GM23338 (cell line): ENCODE data around the gene BMX. TPM values are rescaled to one million over a fixed set of nuclear protein-coding genes. Genes with fewer than 3 reads are reported as not detected.

Experiments used
- ATAC-seq: fragments of 200-7000 bp; cut with Tn5 transposase; 3 replicates; pipeline ENCODE4 v1.9.1; 2020
- DNase-seq: peaks from one replicate; pipeline ENCODE4 v3.0.0-alpha.2; 2015; ENCODE audit warnings: low spot score
- H2AFZ ChIP-seq: fragments of 200-600 bp; sonication (generic); 2 replicates; pipeline ENCODE4 v1.8.0; 2016; ENCODE audit warnings: antibody characterized with exemption, mild to moderate bottlenecking, moderate library complexity
- H3F3A ChIP-seq: fragments of 200-600 bp; sonication (generic); replicated peaks from 2 replicates; pipeline ENCODE4 v1.8.0; 2017; ENCODE audit warnings: antibody characterized with exemption, mixed run types, low read depth
- H3K27ac ChIP-seq: fragments of 200-600 bp; sonication (generic); 2 replicates; pipeline ENCODE4 v1.6.1; 2016; ENCODE audit warnings: low read depth
- H3K27me3 ChIP-seq: fragments of 200-600 bp; sonication (generic); 2 replicates; pipeline ENCODE4 v1.8.0; 2016; ENCODE audit warnings: mild to moderate bottlenecking, mixed run types, moderate library complexity; ENCODE audit not compliant: insufficient read depth
- H3K36me3 ChIP-seq: fragments of 200-600 bp; sonication (generic); 2 replicates; pipeline ENCODE4 v1.8.0; 2016; ENCODE audit warnings: mild to moderate bottlenecking; ENCODE audit not compliant: insufficient read depth
- H3K4me1 ChIP-seq: fragments of 200-600 bp; sonication (generic); 2 replicates; pipeline ENCODE4 v1.8.0; 2016; ENCODE audit warnings: mild to moderate bottlenecking, moderate library complexity; ENCODE audit not compliant: insufficient read depth
- H3K4me2 ChIP-seq: fragments of 200-600 bp; sonication (generic); 2 replicates; pipeline ENCODE4 v1.7.1; 2017; ENCODE audit warnings: mixed run types
- H3K4me3 ChIP-seq: fragments of 200-600 bp; sonication (generic); 2 replicates; pipeline ENCODE4 v1.6.1; 2016; ENCODE audit warnings: mixed run types
- H3K79me2 ChIP-seq: fragments of 200-600 bp; sonication (generic); replicated peaks from 2 replicates; pipeline ENCODE4 v1.8.0; 2017; ENCODE audit warnings: mild to moderate bottlenecking; ENCODE audit not compliant: insufficient read depth
- H3K9me2 ChIP-seq: fragments of 200-600 bp; sonication (generic); 2 replicates; pipeline ENCODE4 v1.8.0; 2017; ENCODE audit not compliant: insufficient read depth
- H4K20me1 ChIP-seq: fragments of 200-600 bp; sonication (generic); replicated peaks from 2 replicates; pipeline ENCODE4 v1.8.0; 2017; ENCODE audit warnings: mild to moderate bottlenecking; ENCODE audit not compliant: insufficient read depth
- H3K27ac Mint-ChIP-seq: 2 replicates; pipeline ENCODE4 v1.8.0; 2020; ENCODE audit warnings: inconsistent platforms, mild to moderate bottlenecking, moderate library complexity, mixed read lengths
- H3K27me3 Mint-ChIP-seq: 3 replicates; pipeline ENCODE4 v1.8.0; 2022; ENCODE audit warnings: low read depth, mild to moderate bottlenecking, moderate library complexity, mixed read lengths, inconsistent platforms; ENCODE audit not compliant: insufficient read depth, poor library complexity
- H3K36me3 Mint-ChIP-seq: 3 replicates; pipeline ENCODE4 v1.8.0; 2021; ENCODE audit warnings: low read depth, mild to moderate bottlenecking, inconsistent platforms, moderate library complexity, mixed read lengths
- H3K4me1 Mint-ChIP-seq: 3 replicates; pipeline ENCODE4 v1.8.0; 2020; ENCODE audit warnings: mild to moderate bottlenecking, inconsistent platforms, mixed read lengths
- H3K4me3 Mint-ChIP-seq: 3 replicates; pipeline ENCODE4 v1.8.0; 2021; ENCODE audit warnings: moderate library complexity, mild to moderate bottlenecking, inconsistent platforms, mixed read lengths
- H3K9me3 Mint-ChIP-seq: 3 replicates; pipeline ENCODE4 v1.8.0; 2020; ENCODE audit warnings: moderate library complexity, mild to moderate bottlenecking, inconsistent platforms, mixed read lengths
- CREB1 ChIP-seq: fragments of 250-450 bp; sonication (Bioruptor Pico); IDR thresholded peaks from 2 replicates; pipeline ENCODE4 v1.5.0; 2020; ENCODE audit warnings: low read depth, mild to moderate bottlenecking, moderate library complexity
- EZH2 ChIP-seq: fragments of 200-600 bp; sonication (generic); IDR thresholded peaks from one replicate; pipeline ENCODE4 v1.8.0; 2017; ENCODE audit warnings: antibody characterized with exemption, mild to moderate bottlenecking, low read depth; ENCODE audit not compliant: unreplicated experiment
- EZH2phosphoT487 ChIP-seq: fragments of 200-600 bp; sonication (generic); IDR thresholded peaks from one replicate; pipeline ENCODE4 v1.8.1; 2018; ENCODE audit warnings: antibody characterized with exemption; ENCODE audit not compliant: unreplicated experiment
- JUNB ChIP-seq: IDR thresholded peaks from one replicate; pipeline ENCODE4 v1.6.1; 2016; ENCODE audit warnings: antibody characterized with exemption; ENCODE audit not compliant: unreplicated experiment
- NANOG ChIP-seq: IDR thresholded peaks from 2 replicates; pipeline ENCODE4 v1.6.1; 2016; ENCODE audit warnings: antibody characterized with exemption, borderline replicate concordance
- POLR2AphosphoS5 ChIP-seq: IDR thresholded peaks from 2 replicates; pipeline ENCODE4 v1.6.1; 2016; ENCODE audit warnings: antibody characterized with exemption, low read depth
- ZNF114 ChIP-seq: fragments of 250-450 bp; sonication (Bioruptor Pico); IDR thresholded peaks from 2 replicates; pipeline ENCODE4 v1.5.0; 2020; ENCODE audit warnings: mild to moderate bottlenecking, moderate library complexity
- ZNF331 ChIP-seq: fragments of 250-450 bp; sonication (Bioruptor Pico); IDR thresholded peaks from 2 replicates; pipeline ENCODE4 v1.5.0; 2020; ENCODE audit warnings: low read depth, mild to moderate bottlenecking, moderate library complexity
- polyA plus RNA-seq: library from polyadenylated mRNA; unstranded; fragments of >200 nt; fragmentation: Nextera tagmentation; extraction: Ambion mirVana; gene quantifications from 2 replicates; pipeline ENCODE4 v1.2.1, GENCODE V29; 2016
- total RNA-seq: library from RNA; depleted of rRNA; stranded (reverse); fragments of >200 nt; shearing (Covaris generic); gene quantifications from 2 replicates; pipeline ENCODE4 v1.2.3, GENCODE V29; 2014
- TF ChIP-seq, protein P1 (sequence below): fragments of 250-450 bp; sonication (Bioruptor Pico); IDR thresholded peaks from 2 replicates; pipeline ENCODE4 v1.5.0; 2020; ENCODE audit warnings: mild to moderate bottlenecking, moderate library complexity
- TF ChIP-seq, protein P2 (sequence below): IDR thresholded peaks from one replicate; pipeline ENCODE4 v1.6.1; 2018; ENCODE audit warnings: antibody characterized with exemption; ENCODE audit not compliant: unreplicated experiment
- TF ChIP-seq, protein P3 (sequence below): IDR thresholded peaks from 2 replicates; pipeline ENCODE4 v1.6.1; 2016; ENCODE audit warnings: antibody characterized with exemption

The BMX gene
- total and polyA plus RNA-seq, 2 experiments from 2014 or later = not detected

DNA sequence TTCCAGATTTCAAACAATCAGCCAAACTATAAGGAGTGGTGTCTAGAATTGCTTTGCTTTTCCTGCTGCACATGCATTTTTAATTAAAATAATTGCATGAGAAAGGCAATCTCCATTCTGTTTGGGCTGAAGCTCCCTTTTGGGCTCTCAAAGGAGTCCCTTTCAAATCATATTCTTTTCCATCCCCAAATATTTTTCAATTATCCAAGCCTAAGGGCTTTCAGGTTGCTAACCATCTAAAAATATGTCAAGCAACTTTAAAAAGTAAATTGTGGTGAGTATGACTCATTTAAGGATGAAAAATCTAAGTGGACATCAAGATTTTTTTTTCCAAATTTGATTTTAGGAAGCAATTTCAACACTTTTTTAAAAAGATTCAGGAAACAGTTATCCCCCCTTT is 35.9 kb upstream of the BMX start (continued):
- TF ChIP-seq, protein P1, sequence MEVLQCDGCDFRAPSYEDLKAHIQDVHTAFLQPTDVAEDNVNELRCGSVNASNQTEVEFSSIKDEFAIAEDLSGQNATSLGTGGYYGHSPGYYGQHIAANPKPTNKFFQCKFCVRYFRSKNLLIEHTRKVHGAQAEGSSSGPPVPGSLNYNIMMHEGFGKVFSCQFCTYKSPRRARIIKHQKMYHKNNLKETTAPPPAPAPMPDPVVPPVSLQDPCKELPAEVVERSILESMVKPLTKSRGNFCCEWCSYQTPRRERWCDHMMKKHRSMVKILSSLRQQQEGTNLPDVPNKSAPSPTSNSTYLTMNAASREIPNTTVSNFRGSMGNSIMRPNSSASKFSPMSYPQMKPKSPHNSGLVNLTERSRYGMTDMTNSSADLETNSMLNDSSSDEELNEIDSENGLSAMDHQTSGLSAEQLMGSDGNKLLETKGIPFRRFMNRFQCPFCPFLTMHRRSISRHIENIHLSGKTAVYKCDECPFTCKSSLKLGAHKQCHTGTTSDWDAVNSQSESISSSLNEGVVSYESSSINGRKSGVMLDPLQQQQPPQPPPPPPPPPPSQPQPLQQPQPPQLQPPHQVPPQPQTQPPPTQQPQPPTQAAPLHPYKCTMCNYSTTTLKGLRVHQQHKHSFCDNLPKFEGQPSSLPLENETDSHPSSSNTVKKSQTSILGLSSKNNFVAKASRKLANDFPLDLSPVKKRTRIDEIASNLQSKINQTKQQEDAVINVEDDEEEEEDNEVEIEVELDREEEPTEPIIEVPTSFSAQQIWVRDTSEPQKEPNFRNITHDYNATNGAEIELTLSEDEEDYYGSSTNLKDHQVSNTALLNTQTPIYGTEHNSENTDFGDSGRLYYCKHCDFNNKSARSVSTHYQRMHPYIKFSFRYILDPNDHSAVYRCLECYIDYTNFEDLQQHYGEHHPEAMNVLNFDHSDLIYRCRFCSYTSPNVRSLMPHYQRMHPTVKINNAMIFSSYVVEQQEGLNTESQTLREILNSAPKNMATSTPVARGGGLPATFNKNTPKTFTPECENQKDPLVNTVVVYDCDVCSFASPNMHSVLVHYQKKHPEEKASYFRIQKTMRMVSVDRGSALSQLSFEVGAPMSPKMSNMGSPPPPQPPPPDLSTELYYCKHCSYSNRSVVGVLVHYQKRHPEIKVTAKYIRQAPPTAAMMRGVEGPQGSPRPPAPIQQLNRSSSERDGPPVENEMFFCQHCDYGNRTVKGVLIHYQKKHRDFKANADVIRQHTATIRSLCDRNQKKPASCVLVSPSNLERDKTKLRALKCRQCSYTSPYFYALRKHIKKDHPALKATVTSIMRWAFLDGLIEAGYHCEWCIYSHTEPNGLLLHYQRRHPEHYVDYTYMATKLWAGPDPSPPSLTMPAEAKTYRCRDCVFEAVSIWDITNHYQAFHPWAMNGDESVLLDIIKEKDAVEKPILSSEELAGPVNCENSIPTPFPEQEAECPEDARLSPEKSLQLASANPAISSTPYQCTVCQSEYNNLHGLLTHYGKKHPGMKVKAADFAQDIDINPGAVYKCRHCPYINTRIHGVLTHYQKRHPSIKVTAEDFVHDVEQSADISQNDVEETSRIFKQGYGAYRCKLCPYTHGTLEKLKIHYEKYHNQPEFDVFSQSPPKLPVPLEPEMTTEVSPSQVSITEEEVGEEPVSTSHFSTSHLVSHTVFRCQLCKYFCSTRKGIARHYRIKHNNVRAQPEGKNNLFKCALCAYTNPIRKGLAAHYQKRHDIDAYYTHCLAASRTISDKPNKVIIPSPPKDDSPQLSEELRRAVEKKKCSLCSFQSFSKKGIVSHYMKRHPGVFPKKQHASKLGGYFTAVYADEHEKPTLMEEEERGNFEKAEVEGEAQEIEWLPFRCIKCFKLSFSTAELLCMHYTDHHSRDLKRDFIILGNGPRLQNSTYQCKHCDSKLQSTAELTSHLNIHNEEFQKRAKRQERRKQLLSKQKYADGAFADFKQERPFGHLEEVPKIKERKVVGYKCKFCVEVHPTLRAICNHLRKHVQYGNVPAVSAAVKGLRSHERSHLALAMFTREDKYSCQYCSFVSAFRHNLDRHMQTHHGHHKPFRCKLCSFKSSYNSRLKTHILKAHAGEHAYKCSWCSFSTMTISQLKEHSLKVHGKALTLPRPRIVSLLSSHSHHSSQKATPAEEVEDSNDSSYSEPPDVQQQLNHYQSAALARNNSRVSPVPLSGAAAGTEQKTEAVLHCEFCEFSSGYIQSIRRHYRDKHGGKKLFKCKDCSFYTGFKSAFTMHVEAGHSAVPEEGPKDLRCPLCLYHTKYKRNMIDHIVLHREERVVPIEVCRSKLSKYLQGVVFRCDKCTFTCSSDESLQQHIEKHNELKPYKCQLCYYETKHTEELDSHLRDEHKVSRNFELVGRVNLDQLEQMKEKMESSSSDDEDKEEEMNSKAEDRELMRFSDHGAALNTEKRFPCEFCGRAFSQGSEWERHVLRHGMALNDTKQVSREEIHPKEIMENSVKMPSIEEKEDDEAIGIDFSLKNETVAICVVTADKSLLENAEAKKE (CRISPR knock-in tag) = no peak
- TF ChIP-seq ZNF331 (CRISPR knock-in tag) = no peak
- no peak for TF ChIP-seq EZH2
- TF ChIP-seq POLR2AphosphoS5 = no peak
- no peak for TF ChIP-seq CREB1 (CRISPR knock-in tag)

DNA sequence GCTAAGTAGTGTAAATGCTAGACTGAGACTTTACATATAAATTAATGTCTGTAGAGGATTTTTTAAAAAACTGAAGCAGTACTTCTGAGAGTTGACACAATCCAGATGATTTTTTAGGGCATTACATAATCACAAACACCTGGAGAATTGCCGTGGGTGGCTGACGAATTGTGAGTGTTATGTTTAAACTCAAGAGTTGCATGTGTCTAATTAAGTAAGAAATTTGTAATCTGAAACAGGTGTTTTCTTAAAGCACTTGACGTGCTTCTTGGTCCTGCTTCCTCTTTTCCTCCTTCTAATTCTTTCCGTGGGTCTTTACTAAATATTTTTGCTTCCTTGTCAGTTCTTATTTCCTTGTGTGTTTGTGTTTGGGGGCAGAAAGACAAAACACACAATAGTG is 35.3 kb upstream of the BMX start:
- Histone ChIP-seq H2AFZ (no peak overlapping the region), H3K27ac (no peak overlapping the region), H3K9me2 (no peaks in the 10 kb centered on the region), H3K36me3 (no peaks in the 10 kb centered on the region), H4K20me1 (no peaks in the 10 kb centered on the region), H3F3A (no peaks in the 10 kb centered on the region), H3K27me3 (no peaks in the 10 kb centered on the region), H3K4me1 (peaks cover 14% of the 10 kb centered on the region; the same call in 1 of the 2 replicates), H3K79me2 (no peaks in the 10 kb centered on the region), H3K4me3 (no peak overlapping the region), H3K4me2 (no peak overlapping the region)
- DNase-seq (no peak), ATAC-seq (no peak)
- Mint-ChIP-seq H3K4me1 (peaks cover 22% of the 10 kb centered on the region), H3K9me3 (no peaks in the 10 kb centered on the region), H3K27ac (no peak overlapping the region; the same call in 1 of the 2 replicates), H3K27me3 (no peaks in the 10 kb centered on the region), H3K4me3 (no peak overlapping the region), H3K36me3 (no peaks in the 10 kb centered on the region; the same call in 2 of the 3 replicates)
- TF ChIP-seq POLR2AphosphoS5 (no peak), EZH2phosphoT487 (no peak), EZH2 (no peak), JUNB (no peak), NANOG (no peak), ZNF331 (CRISPR knock-in tag) (no peak), ZNF114 (CRISPR knock-in tag) (no peak)
- TF ChIP-seq, protein P2, sequence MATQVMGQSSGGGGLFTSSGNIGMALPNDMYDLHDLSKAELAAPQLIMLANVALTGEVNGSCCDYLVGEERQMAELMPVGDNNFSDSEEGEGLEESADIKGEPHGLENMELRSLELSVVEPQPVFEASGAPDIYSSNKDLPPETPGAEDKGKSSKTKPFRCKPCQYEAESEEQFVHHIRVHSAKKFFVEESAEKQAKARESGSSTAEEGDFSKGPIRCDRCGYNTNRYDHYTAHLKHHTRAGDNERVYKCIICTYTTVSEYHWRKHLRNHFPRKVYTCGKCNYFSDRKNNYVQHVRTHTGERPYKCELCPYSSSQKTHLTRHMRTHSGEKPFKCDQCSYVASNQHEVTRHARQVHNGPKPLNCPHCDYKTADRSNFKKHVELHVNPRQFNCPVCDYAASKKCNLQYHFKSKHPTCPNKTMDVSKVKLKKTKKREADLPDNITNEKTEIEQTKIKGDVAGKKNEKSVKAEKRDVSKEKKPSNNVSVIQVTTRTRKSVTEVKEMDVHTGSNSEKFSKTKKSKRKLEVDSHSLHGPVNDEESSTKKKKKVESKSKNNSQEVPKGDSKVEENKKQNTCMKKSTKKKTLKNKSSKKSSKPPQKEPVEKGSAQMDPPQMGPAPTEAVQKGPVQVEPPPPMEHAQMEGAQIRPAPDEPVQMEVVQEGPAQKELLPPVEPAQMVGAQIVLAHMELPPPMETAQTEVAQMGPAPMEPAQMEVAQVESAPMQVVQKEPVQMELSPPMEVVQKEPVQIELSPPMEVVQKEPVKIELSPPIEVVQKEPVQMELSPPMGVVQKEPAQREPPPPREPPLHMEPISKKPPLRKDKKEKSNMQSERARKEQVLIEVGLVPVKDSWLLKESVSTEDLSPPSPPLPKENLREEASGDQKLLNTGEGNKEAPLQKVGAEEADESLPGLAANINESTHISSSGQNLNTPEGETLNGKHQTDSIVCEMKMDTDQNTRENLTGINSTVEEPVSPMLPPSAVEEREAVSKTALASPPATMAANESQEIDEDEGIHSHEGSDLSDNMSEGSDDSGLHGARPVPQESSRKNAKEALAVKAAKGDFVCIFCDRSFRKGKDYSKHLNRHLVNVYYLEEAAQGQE = no peak
- TF ChIP-seq, protein P3, sequence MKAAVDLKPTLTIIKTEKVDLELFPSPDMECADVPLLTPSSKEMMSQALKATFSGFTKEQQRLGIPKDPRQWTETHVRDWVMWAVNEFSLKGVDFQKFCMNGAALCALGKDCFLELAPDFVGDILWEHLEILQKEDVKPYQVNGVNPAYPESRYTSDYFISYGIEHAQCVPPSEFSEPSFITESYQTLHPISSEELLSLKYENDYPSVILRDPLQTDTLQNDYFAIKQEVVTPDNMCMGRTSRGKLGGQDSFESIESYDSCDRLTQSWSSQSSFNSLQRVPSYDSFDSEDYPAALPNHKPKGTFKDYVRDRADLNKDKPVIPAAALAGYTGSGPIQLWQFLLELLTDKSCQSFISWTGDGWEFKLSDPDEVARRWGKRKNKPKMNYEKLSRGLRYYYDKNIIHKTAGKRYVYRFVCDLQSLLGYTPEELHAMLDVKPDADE = no peak
